ENCODE measurements around the gene CCDC110.

GRCh38 chr4:185514182-185514697 is 42.7 kb upstream of the CCDC110 start:
- TF ChIP-seq POLR2A (IDR thresholded peaks at IDR 0.05) (no peak), CTCF (IDR thresholded peaks at IDR 0.05) (no peak)

Measured in right lobe of liver (tissue), 4 donors.